ENCODE data around the gene LIMS1. TPM values are rescaled to one million over a fixed set of nuclear protein-coding genes. Genes with fewer than 3 reads are reported as not detected.

The LIMS1 gene
- total RNA-seq, 2 donors from 2014 or later, result 104 to 122 TPM

- Mint-ChIP-seq H3K36me3 (ENCODE audit: insufficient read depth in 2 of 2) (peaks cover 2 to 8% of the 10 kb centered on the region in 2 donors), H3K4me1 (ENCODE audit: low read depth) (peaks cover 72% of the 10 kb centered on the region), H3K27ac (peak overlapping the region; percentile 77), H3K27me3 (ENCODE audit: low read depth) (no peaks in the 10 kb centered on the region), H3K9me3 (no peaks in the 10 kb centered on the region), H3K4me3 (peak overlapping the region; percentile 36 to 82)
- ATAC-seq (replicated peaks in 1 of 2) (no peak), DNase-seq (no peak)
Observed at GRCh38 chr2:108625828-108626195, 91.5 kb downstream of the LIMS1 start.

- peaks cover 72% of the 10 kb centered on the region for H3K4me1 Mint-ChIP-seq (ENCODE audit: low read depth)
- H3K9me3 Mint-ChIP-seq, result no peaks in the 10 kb centered on the region
- H3K4me3 Mint-ChIP-seq, result peak overlapping the region in 1 of 2 donors; percentile 54
- peaks cover 2 to 6% of the 10 kb centered on the region in 2 donors for H3K36me3 Mint-ChIP-seq (ENCODE audit: insufficient read depth in 2 of 2)
- no peak overlapping the region for H3K27ac Mint-ChIP-seq
- no peaks in the 10 kb centered on the region for H3K27me3 Mint-ChIP-seq (ENCODE audit: low read depth)
- ATAC-seq (replicated peaks in 1 of 2) (peak; percentile 53 to 75), DNase-seq (no peak)
Observed at GRCh38 chr2:108626995-108627394, 92.7 kb downstream of the LIMS1 start.

GRCh38 chr2:108627911-108628567, 93.8 kb downstream of the LIMS1 start:
- peak overlapping the region; percentile 47 for H3K27ac Mint-ChIP-seq

GRCh38 chr2:108628936-108629335, 94.7 kb downstream of the LIMS1 start:
- H3K27me3 Mint-ChIP-seq (ENCODE audit: low read depth), result no peaks in the 10 kb centered on the region
- H3K27ac Mint-ChIP-seq, result peak overlapping the region; percentile 90
- H3K4me3 Mint-ChIP-seq, result peak overlapping the region; percentile 27 to 83

More at GRCh38 chr2:108627911-108628567, 93.8 kb downstream of the LIMS1 start:
- H3K4me3 Mint-ChIP-seq, result peak overlapping the region; percentile 27 to 83
- H3K4me1 Mint-ChIP-seq (ENCODE audit: low read depth), result peaks cover 79% of the 10 kb centered on the region
- H3K9me3 Mint-ChIP-seq, result no peaks in the 10 kb centered on the region
- H3K27me3 Mint-ChIP-seq (ENCODE audit: low read depth), result no peaks in the 10 kb centered on the region
- DNase-seq (no peak), ATAC-seq (replicated peaks in 1 of 2) (no peak)
- peaks cover 2 to 6% of the 10 kb centered on the region in 2 donors for H3K36me3 Mint-ChIP-seq (ENCODE audit: insufficient read depth in 2 of 2)

GRCh38 chr2:108629417-108629816, 95.1 kb downstream of the LIMS1 start:
- no peaks in the 10 kb centered on the region for H3K9me3 Mint-ChIP-seq
- DNase-seq (no peak), ATAC-seq (replicated peaks in 1 of 2) (peak; percentile 71 to 76)
- peak overlapping the region; percentile 27 to 83 for H3K4me3 Mint-ChIP-seq
- peak overlapping the region; percentile 90 for H3K27ac Mint-ChIP-seq
- no peaks in the 10 kb centered on the region for H3K27me3 Mint-ChIP-seq (ENCODE audit: low read depth)
- H3K4me1 Mint-ChIP-seq (ENCODE audit: low read depth), result peaks cover 82% of the 10 kb centered on the region
- H3K36me3 Mint-ChIP-seq (ENCODE audit: insufficient read depth in 2 of 2), result peaks cover 2 to 6% of the 10 kb centered on the region in 2 donors

More at GRCh38 chr2:108628936-108629335, 94.7 kb downstream of the LIMS1 start:
- DNase-seq, result no peak
- Mint-ChIP-seq H3K4me1 (ENCODE audit: low read depth) (peaks cover 82% of the 10 kb centered on the region), H3K9me3 (no peaks in the 10 kb centered on the region), H3K36me3 (ENCODE audit: insufficient read depth in 2 of 2) (peaks cover 2 to 6% of the 10 kb centered on the region in 2 donors)
- ATAC-seq (replicated peaks in 1 of 2), result no peak

- peak overlapping the region; percentile 59 for H3K27ac Mint-ChIP-seq
- peak overlapping the region in 1 of 2 donors; percentile 47 for H3K4me3 Mint-ChIP-seq
- no peak for DNase-seq
- H3K9me3 Mint-ChIP-seq, result no peaks in the 10 kb centered on the region
- peaks cover 2 to 6% of the 10 kb centered on the region in 2 donors for H3K36me3 Mint-ChIP-seq (ENCODE audit: insufficient read depth in 2 of 2)
- H3K4me1 Mint-ChIP-seq (ENCODE audit: low read depth), result peaks cover 84% of the 10 kb centered on the region
- no peaks in the 10 kb centered on the region for H3K27me3 Mint-ChIP-seq (ENCODE audit: low read depth)
- ATAC-seq (replicated peaks in 1 of 2), result no peak
Observed at GRCh38 chr2:108630567-108631405, 96.5 kb downstream of the LIMS1 start.

- peak overlapping the region; percentile 49 for H3K27ac Mint-ChIP-seq
- ATAC-seq (replicated peaks in 1 of 2), result no peak
- H3K36me3 Mint-ChIP-seq (ENCODE audit: insufficient read depth in 2 of 2), result peaks cover 2 to 6% of the 10 kb centered on the region in 2 donors
- H3K4me3 Mint-ChIP-seq, result peak overlapping the region in 1 of 2 donors; percentile 24
- H3K4me1 Mint-ChIP-seq (ENCODE audit: low read depth), result peaks cover 94% of the 10 kb centered on the region
- no peaks in the 10 kb centered on the region for H3K27me3 Mint-ChIP-seq (ENCODE audit: low read depth)
- H3K9me3 Mint-ChIP-seq, result no peaks in the 10 kb centered on the region
- no peak for DNase-seq
Observed at GRCh38 chr2:108632332-108633160, 98.3 kb downstream of the LIMS1 start.

GRCh38 chr2:108633409-108633808, 99.1 kb downstream of the LIMS1 start:
- Mint-ChIP-seq H3K4me3 (no peak overlapping the region), H3K27ac (no peak overlapping the region)

GRCh38 chr2:108634011-108634410, 99.7 kb downstream of the LIMS1 start:
- Mint-ChIP-seq H3K4me1 (ENCODE audit: low read depth) (peaks cover 86% of the 10 kb centered on the region), H3K36me3 (ENCODE audit: insufficient read depth in 2 of 2) (peaks cover 2 to 3% of the 10 kb centered on the region in 2 donors), H3K9me3 (no peaks in the 10 kb centered on the region), H3K27ac (peak overlapping the region; percentile 64), H3K27me3 (ENCODE audit: low read depth) (no peaks in the 10 kb centered on the region), H3K4me3 (no peak overlapping the region)
- ATAC-seq (replicated peaks in 1 of 2), result no peak
- no peak for DNase-seq

More at GRCh38 chr2:108633409-108633808, 99.1 kb downstream of the LIMS1 start:
- no peaks in the 10 kb centered on the region for H3K9me3 Mint-ChIP-seq
- DNase-seq (no peak), ATAC-seq (replicated peaks in 1 of 2) (no peak)
- H3K36me3 Mint-ChIP-seq (ENCODE audit: insufficient read depth in 2 of 2), result peaks cover 2 to 3% of the 10 kb centered on the region in 2 donors
- peaks cover 92% of the 10 kb centered on the region for H3K4me1 Mint-ChIP-seq (ENCODE audit: low read depth)
- H3K27me3 Mint-ChIP-seq (ENCODE audit: low read depth), result no peaks in the 10 kb centered on the region

GRCh38 chr2:108634576-108635160, 100.4 kb downstream of the LIMS1 start:
- no peaks in the 10 kb centered on the region for H3K9me3 Mint-ChIP-seq
- peaks cover 0 to 2% of the 10 kb centered on the region in 2 donors for H3K36me3 Mint-ChIP-seq (ENCODE audit: insufficient read depth in 2 of 2)
- no peaks in the 10 kb centered on the region for H3K27me3 Mint-ChIP-seq (ENCODE audit: low read depth)
- ATAC-seq (replicated peaks in 1 of 2) (no peak), DNase-seq (no peak)
- peak overlapping the region; percentile 64 for H3K27ac Mint-ChIP-seq
- H3K4me3 Mint-ChIP-seq, result no peak overlapping the region
- H3K4me1 Mint-ChIP-seq (ENCODE audit: low read depth), result peaks cover 83% of the 10 kb centered on the region

- peak overlapping the region; percentile 77 for H3K27ac Mint-ChIP-seq
- peaks cover 83% of the 10 kb centered on the region for H3K4me1 Mint-ChIP-seq (ENCODE audit: low read depth)
- no peaks in the 10 kb centered on the region for H3K9me3 Mint-ChIP-seq
- H3K27me3 Mint-ChIP-seq (ENCODE audit: low read depth), result no peaks in the 10 kb centered on the region
- ATAC-seq (replicated peaks in 1 of 2), result peak; percentile 6 to 39
- H3K4me3 Mint-ChIP-seq, result peak overlapping the region in 1 of 2 donors; percentile 42
- H3K36me3 Mint-ChIP-seq (ENCODE audit: insufficient read depth in 2 of 2), result no peaks in the 10 kb centered on the region
- DNase-seq, result no peak
Observed at GRCh38 chr2:108635630-108636354, 101.5 kb downstream of the LIMS1 start.

GRCh38 chr2:108637304-108637669, 103.0 kb downstream of the LIMS1 start:
- H3K4me1 Mint-ChIP-seq (ENCODE audit: low read depth), result peaks cover 79% of the 10 kb centered on the region
- H3K9me3 Mint-ChIP-seq, result no peaks in the 10 kb centered on the region
- ATAC-seq (replicated peaks in 1 of 2) (peak; percentile 29 to 54), DNase-seq (no peak)
- H3K36me3 Mint-ChIP-seq (ENCODE audit: insufficient read depth in 2 of 2), result no peaks in the 10 kb centered on the region
- H3K27me3 Mint-ChIP-seq (ENCODE audit: low read depth), result no peaks in the 10 kb centered on the region
- H3K27ac Mint-ChIP-seq, result peak overlapping the region; percentile 19
- peak overlapping the region; percentile 27 to 48 for H3K4me3 Mint-ChIP-seq
